Central memory CD8-positive, alpha-beta T cell (primary cell): Measurements from ENCODE around the gene AGMO.

Source experiments
- ATAC-seq: fragments of 150-1000 bp; cut with Tn5 transposase; replicated peaks from 2 replicates; pipeline ENCODE4 v1.10.0; 2022; ENCODE audit warnings: mild to moderate bottlenecking, moderate FRiP score, moderate number of reproducible peaks; ENCODE audit not compliant: poor library complexity, severe bottlenecking; ENCODE audit errors: extremely low read depth
- DNase-seq, 2 donors: peaks; one replicate each; pipeline ENCODE4 v3.0.0; 2021; ENCODE audit warnings: low spot score in 2 of 2
- H3K27ac Mint-ChIP-seq: one replicate; pipeline ENCODE4 v1.8.0; 2022; ENCODE audit warnings: low read depth, mild to moderate bottlenecking, moderate library complexity, mixed read lengths
- H3K27me3 Mint-ChIP-seq: one replicate; pipeline ENCODE4 v1.8.0; 2022; ENCODE audit warnings: mixed read lengths
- H3K36me3 Mint-ChIP-seq: one replicate; pipeline ENCODE4 v1.8.0; 2022; ENCODE audit warnings: mild to moderate bottlenecking, moderate library complexity, mixed read lengths; ENCODE audit not compliant: insufficient read depth
- H3K4me1 Mint-ChIP-seq: one replicate; pipeline ENCODE4 v1.8.0; 2022; ENCODE audit warnings: mixed read lengths
- H3K4me3 Mint-ChIP-seq: one replicate; pipeline ENCODE4 v1.8.0; 2022; ENCODE audit warnings: mild to moderate bottlenecking, moderate library complexity, mixed read lengths
- H3K9me3 Mint-ChIP-seq: one replicate; pipeline ENCODE4 v1.8.0; 2022; ENCODE audit warnings: mixed read lengths

The AGMO gene

DNA sequence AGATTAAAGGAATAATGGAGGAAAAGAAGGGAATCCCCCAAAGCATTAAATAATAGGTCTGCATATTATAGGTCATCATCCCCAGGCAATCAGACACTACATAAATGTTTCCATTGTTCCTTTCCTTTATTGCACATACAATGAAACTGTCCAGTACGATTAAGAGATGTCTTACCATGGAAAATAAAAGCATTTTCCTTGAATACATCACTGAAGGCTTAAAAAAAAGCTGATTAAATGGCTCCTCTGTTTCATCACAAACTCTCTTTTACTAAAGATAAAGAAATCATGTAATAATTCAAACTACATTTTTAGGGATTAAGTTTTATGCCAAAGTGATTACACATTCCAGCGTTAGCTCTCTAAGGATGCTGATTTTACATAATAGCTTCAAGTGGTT is 316.0 kb downstream of the AGMO start:
- no peak for DNase-seq
- Mint-ChIP-seq H3K36me3 (no peaks in the 10 kb centered on the region), H3K27me3 (no peaks in the 10 kb centered on the region), H3K9me3 (peaks cover 15% of the 10 kb centered on the region), H3K27ac (no peak overlapping the region), H3K4me1 (no peaks in the 10 kb centered on the region), H3K4me3 (no peak overlapping the region)
- no peak for ATAC-seq

DNA sequence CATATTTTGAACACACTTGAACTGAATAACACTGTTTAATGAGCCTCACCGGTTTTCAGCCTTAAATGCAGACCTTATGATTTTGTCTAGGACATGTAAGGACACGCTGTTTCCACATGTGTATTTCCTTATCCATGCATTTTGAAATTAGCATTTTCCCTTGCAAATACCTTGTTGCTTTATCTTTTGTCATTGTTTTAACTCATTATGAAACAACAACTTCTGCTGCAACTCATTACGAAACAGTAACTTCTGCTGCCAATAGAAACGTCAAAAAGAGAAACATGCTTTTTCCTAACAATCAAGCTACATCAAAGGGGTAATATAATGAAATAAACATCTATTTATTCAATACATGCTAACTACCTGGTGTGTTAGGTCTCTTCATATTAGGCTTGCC is 322.0 kb downstream of the AGMO start:
- H3K4me3 Mint-ChIP-seq, result no peak overlapping the region
- ATAC-seq, result no peak
- DNase-seq, result no peak
- H3K9me3 Mint-ChIP-seq, result no peaks in the 10 kb centered on the region
- no peak overlapping the region for H3K27ac Mint-ChIP-seq
- no peaks in the 10 kb centered on the region for H3K36me3 Mint-ChIP-seq
- no peaks in the 10 kb centered on the region for H3K4me1 Mint-ChIP-seq
- no peaks in the 10 kb centered on the region for H3K27me3 Mint-ChIP-seq

GRCh38 chr7:15236952-15237351 is 324.9 kb downstream of the AGMO start:
- Mint-ChIP-seq H3K27me3 (no peaks in the 10 kb centered on the region), H3K4me3 (no peak overlapping the region), H3K4me1 (no peaks in the 10 kb centered on the region), H3K36me3 (no peaks in the 10 kb centered on the region), H3K9me3 (peaks cover 14% of the 10 kb centered on the region), H3K27ac (no peak overlapping the region)
- ATAC-seq (no peak), DNase-seq (no peak)

GRCh38 chr7:15234431-15234830 is 327.4 kb downstream of the AGMO start:
- H3K9me3 Mint-ChIP-seq, result peaks cover 22% of the 10 kb centered on the region
- no peak overlapping the region for H3K27ac Mint-ChIP-seq
- no peaks in the 10 kb centered on the region for H3K27me3 Mint-ChIP-seq
- H3K4me1 Mint-ChIP-seq, result no peaks in the 10 kb centered on the region
- ATAC-seq (no peak), DNase-seq (no peak)
- H3K36me3 Mint-ChIP-seq, result no peaks in the 10 kb centered on the region
- no peak overlapping the region for H3K4me3 Mint-ChIP-seq

DNA sequence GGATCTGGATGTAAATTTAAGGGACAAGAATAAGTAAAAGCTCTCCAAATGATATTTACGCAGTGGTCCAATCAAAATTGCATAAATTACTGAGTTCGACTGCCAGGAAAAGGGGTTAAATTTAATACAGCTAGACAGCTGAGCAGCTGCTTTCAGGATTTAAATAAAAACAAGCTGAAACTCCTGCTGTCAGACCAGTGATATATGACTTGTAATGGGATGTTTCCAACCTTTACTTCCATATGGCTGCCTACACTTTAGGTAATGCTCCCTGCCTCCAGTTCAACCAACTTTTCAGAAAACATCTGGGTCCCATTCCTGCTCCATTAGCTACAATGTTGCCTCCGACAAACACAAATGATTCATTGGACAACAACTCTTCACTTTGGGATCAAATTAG is 333.0 kb downstream of the AGMO start:
- ATAC-seq, result no peak
- H3K27me3 Mint-ChIP-seq, result no peaks in the 10 kb centered on the region
- DNase-seq, result no peak
- peaks cover 28% of the 10 kb centered on the region for H3K9me3 Mint-ChIP-seq
- no peaks in the 10 kb centered on the region for H3K36me3 Mint-ChIP-seq
- no peaks in the 10 kb centered on the region for H3K4me1 Mint-ChIP-seq
- no peak overlapping the region for H3K27ac Mint-ChIP-seq
- no peak overlapping the region for H3K4me3 Mint-ChIP-seq

DNA sequence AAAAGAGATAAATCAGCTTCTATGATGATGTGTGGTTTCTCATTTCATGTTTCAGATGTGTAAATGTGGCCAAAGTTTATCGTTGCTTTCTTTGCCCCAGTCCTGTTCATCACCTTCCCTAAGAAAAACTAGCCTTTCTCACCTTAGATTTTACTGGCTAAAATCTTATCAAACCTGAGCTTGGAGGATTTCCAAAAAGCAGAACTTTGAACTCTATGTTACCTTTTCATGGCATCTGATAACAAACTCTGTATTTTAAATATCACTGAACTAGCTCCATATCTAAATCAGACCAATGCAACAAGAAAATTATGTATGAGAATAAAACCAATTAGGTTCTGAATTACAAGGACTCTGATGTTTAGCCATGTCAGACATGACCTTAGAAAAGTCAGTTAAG is 335.8 kb downstream of the AGMO start:
- Mint-ChIP-seq H3K27me3 (no peaks in the 10 kb centered on the region), H3K4me3 (no peak overlapping the region), H3K9me3 (peaks cover 15% of the 10 kb centered on the region), H3K27ac (no peak overlapping the region), H3K4me1 (no peaks in the 10 kb centered on the region), H3K36me3 (no peaks in the 10 kb centered on the region)
- DNase-seq (no peak), ATAC-seq (no peak)

DNA sequence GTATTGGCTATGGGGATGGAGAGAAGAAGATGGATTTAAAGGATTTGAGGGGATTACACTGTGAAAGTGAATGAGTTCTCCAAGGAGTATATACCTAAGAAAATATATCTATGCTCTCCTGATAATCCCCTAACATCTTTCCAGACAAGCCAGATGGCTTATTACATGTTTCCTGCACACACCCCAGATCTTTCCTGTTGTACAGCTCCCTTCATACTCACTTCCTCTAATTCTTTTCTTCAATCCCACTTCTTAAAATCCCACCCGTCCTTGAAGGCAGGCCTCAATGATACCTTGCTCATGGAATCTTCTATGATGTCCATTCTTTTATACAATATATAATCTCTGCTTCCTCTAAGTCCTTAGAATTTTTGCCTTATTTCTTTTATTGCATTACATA is 342.1 kb downstream of the AGMO start:
- Mint-ChIP-seq H3K4me3 (no peak overlapping the region), H3K27ac (no peak overlapping the region), H3K4me1 (no peaks in the 10 kb centered on the region), H3K36me3 (no peaks in the 10 kb centered on the region), H3K9me3 (peaks cover 11% of the 10 kb centered on the region), H3K27me3 (no peaks in the 10 kb centered on the region)
- ATAC-seq (no peak), DNase-seq (no peak)

- ATAC-seq (no peak), DNase-seq (no peak)
- Mint-ChIP-seq H3K4me3 (no peak overlapping the region), H3K4me1 (no peaks in the 10 kb centered on the region), H3K9me3 (peaks cover 5% of the 10 kb centered on the region), H3K36me3 (no peaks in the 10 kb centered on the region), H3K27ac (no peak overlapping the region), H3K27me3 (no peaks in the 10 kb centered on the region)
These were observed 343.6 kb downstream of the AGMO start for GRCh38 chr7:15218261-15218660.

DNA sequence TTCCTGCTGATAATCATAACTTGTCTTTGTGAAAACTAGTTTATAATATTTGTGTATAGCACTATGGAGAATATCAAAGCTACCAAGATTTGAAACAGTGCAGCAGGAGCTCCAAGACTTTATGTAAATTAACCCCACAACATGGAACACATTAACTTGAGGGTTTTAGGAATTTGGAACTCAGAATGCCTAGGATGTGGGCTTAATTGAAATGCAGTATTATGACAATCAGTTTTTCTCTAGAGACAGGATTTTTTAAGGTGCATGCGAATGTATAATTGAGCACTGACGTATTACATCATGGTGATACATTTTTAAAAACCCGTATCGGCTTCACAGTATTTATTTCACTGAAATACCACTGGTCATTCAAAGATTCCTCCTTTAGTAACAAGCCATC is 346.2 kb downstream of the AGMO start:
- no peak overlapping the region for H3K27ac Mint-ChIP-seq
- no peaks in the 10 kb centered on the region for H3K27me3 Mint-ChIP-seq
- H3K36me3 Mint-ChIP-seq, result no peaks in the 10 kb centered on the region
- no peaks in the 10 kb centered on the region for H3K4me1 Mint-ChIP-seq
- ATAC-seq, result no peak
- peaks cover 11% of the 10 kb centered on the region for H3K9me3 Mint-ChIP-seq
- no peak for DNase-seq
- H3K4me3 Mint-ChIP-seq, result no peak overlapping the region

- ATAC-seq (no peak), DNase-seq (no peak)
- no peaks in the 10 kb centered on the region for H3K27me3 Mint-ChIP-seq
- no peak overlapping the region for H3K4me3 Mint-ChIP-seq
- H3K9me3 Mint-ChIP-seq, result peaks cover 11% of the 10 kb centered on the region
- H3K36me3 Mint-ChIP-seq, result no peaks in the 10 kb centered on the region
- H3K27ac Mint-ChIP-seq, result no peak overlapping the region
- H3K4me1 Mint-ChIP-seq, result no peaks in the 10 kb centered on the region
These were observed 346.8 kb downstream of the AGMO start for GRCh38 chr7:15214976-15215375.

- Mint-ChIP-seq H3K4me3 (no peak overlapping the region), H3K9me3 (peaks cover 8% of the 10 kb centered on the region), H3K27ac (no peak overlapping the region), H3K27me3 (no peaks in the 10 kb centered on the region), H3K4me1 (no peaks in the 10 kb centered on the region), H3K36me3 (no peaks in the 10 kb centered on the region)
- DNase-seq, result no peak
- ATAC-seq, result no peak
These were observed 348.7 kb downstream of the AGMO start for GRCh38 chr7:15213093-15213492.

DNA sequence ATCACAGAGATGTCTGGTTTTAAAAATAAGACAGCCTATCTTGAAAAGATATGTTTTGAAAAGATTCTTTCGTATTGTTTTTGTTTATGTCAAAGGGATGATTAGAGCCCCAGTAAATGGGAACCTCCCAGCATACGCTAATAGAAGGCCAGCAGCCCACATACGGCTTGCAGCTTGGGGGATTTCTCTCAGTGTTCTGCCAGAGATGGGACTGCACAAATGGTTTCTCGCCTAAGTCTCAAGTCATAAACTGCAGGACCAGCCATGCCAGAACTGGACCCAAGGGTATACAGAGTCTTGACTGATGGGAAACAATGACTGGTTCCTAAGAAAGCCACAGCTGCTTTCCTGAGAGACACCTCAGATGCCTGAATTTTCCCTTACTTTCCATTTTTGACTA is 352.4 kb downstream of the AGMO start:
- ATAC-seq (no peak), DNase-seq (no peak)
- Mint-ChIP-seq H3K27ac (no peak overlapping the region), H3K4me1 (no peaks in the 10 kb centered on the region), H3K4me3 (no peak overlapping the region), H3K9me3 (peaks cover 6% of the 10 kb centered on the region), H3K36me3 (no peaks in the 10 kb centered on the region), H3K27me3 (no peaks in the 10 kb centered on the region)

DNA sequence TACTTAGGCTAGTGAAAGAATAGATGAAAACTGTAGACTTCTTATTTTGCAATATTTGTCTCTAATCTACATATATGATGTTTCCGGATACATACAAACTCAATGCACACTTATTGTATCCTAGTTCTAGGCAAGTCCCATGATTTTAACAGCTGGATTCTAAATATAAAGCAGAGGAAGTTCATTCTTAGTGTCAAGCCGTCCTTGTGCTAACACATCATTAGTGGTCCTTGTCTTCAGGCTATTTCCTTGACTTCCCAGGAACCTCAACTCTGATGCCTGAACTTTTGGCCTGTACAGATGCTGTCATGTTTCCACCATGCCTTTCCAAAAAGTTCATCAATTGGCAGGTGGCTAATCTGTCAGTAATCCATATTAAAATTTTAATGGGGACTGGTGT is 357.4 kb downstream of the AGMO start:
- no peak for ATAC-seq
- H3K4me3 Mint-ChIP-seq, result no peak overlapping the region
- peaks cover 6% of the 10 kb centered on the region for H3K9me3 Mint-ChIP-seq
- no peaks in the 10 kb centered on the region for H3K4me1 Mint-ChIP-seq
- no peaks in the 10 kb centered on the region for H3K27me3 Mint-ChIP-seq
- DNase-seq, result no peak
- no peaks in the 10 kb centered on the region for H3K36me3 Mint-ChIP-seq
- H3K27ac Mint-ChIP-seq, result no peak overlapping the region

DNA sequence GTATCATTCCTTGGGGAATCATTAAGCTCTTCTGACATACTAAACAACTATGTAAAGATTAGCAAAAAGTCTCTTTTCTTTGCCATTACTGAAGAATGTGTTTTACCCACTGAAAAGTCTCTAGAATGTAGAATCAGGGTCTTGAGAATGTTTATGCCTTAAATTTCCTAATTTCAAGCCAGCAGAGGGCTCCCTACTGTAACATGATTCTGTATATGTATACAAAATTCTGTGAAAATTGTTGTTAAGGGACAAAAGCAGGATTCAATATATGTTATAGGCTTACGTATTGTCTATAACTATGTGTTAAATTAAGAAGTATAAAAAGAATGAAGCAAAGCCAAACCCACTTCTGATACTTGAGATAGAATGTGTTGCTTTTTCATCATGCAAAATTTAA is 362.3 kb downstream of the AGMO start:
- Mint-ChIP-seq H3K27me3 (no peaks in the 10 kb centered on the region), H3K36me3 (no peaks in the 10 kb centered on the region), H3K27ac (no peak overlapping the region), H3K9me3 (peaks cover 17% of the 10 kb centered on the region), H3K4me3 (no peak overlapping the region), H3K4me1 (no peaks in the 10 kb centered on the region)
- no peak for ATAC-seq
- DNase-seq, result no peak
